GM13976 (cell line): Measurements from ENCODE around the gene SMG7.

ENCODE experiments used
- DNase-seq: peaks from one replicate; pipeline ENCODE4 v3.0.0; 2012; ENCODE audit warnings: low spot score
- CTCF ChIP-seq: IDR thresholded peaks from 2 replicates; pipeline ENCODE4 v1.5.1; 2012; ENCODE audit warnings: borderline replicate concordance, mild to moderate bottlenecking; ENCODE audit not compliant: insufficient read depth; ENCODE audit errors: extremely low read depth, missing control alignments, control extremely low read depth
- in situ Hi-C: fragments of 300-500 bp; cut with MboI; formaldehyde crosslinking; loops from one replicate; pipeline ENCODE4 v1.12.0; 2022; ENCODE audit warnings: low sequenced_read_pairs, mixed read lengths, inconsistent platforms; ENCODE audit not compliant: unreplicated experiment

Gene SMG7

GRCh38 chr1:183593356-183593755 lies 121.1 kb downstream of the SMG7 start:
- TF ChIP-seq CTCF, result no peak
- in situ Hi-C loops, result no loop called here
- no peak for DNase-seq

- TF ChIP-seq CTCF, result no peak
- in situ Hi-C loops, result no loop called here
- DNase-seq, result no peak
Observed at GRCh38 chr1:183595537-183595936, 123.2 kb downstream of the SMG7 start.

- TF ChIP-seq CTCF, result no peak
- in situ Hi-C loops, result no loop called here
- no peak for DNase-seq
Observed at GRCh38 chr1:183596500-183596899, 124.2 kb downstream of the SMG7 start.

- no peak for TF ChIP-seq CTCF
- no peak for DNase-seq
- in situ Hi-C loops, result no loop called here
Observed at GRCh38 chr1:183597656-183598347, 125.5 kb downstream of the SMG7 start.

- no peak for DNase-seq
- no peak for TF ChIP-seq CTCF
- in situ Hi-C loops, result no loop called here
Observed at GRCh38 chr1:183598386-183598785, 126.1 kb downstream of the SMG7 start.

GRCh38 chr1:183600136-183600535 lies 127.8 kb downstream of the SMG7 start:
- DNase-seq, result no peak
- in situ Hi-C loops, result no loop called here
- no peak for TF ChIP-seq CTCF
